OCI-M2 (cell line): ENCODE data around the gene ZNF724.
"Not testable (repeated sequence)": the region's sequence is repeated elsewhere in the genome, so short reads cannot be mapped to it uniquely, and the experiment has no call there.

Source experiments
- DNase-seq: peaks from one replicate; lab custom pipeline; 2025; ENCODE audit not compliant: unreplicated experiment; lab: John Stamatoyannopoulos, UW

ZNF724 gene

GRCh38 chr19:23253256-23253655 is 3.1 kb upstream of the ZNF724 start:
- not testable (repeated sequence) for DNase-seq

- no peak for DNase-seq
Observed at GRCh38 chr19:23241419-23241818, 8.8 kb downstream of the ZNF724 start.

DNA sequence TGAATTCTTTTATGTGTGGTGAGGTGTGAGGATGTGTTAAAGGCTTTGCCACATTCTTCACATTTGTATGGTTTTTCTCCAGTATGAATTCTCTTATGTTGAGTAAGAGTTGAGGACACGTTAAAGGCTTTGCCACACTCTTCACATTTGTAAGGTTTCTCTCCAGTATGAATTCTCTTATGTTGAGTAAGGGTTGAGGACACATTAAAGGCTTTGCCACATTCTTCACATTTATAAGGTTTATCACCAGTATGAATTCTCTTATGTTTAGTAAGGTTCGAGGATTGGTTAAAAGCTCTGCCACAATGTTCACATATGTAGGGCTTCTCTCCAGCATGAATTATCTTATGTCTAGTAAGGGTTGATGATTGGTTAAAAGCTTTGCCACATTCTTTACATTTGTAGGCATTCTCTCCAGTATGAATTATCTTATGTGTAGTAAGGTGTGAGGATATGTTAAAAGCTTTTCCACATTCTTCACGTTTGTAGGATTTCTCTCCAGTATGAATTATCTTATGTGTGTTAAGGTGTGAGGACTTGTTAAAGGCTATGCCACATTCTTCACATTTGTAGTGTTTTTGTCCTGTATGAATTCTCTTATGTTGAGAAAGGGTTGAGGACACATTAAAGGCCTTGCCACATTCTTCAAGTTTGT is 27.1 kb downstream of the ZNF724 start:
- no peak for DNase-seq

DNA sequence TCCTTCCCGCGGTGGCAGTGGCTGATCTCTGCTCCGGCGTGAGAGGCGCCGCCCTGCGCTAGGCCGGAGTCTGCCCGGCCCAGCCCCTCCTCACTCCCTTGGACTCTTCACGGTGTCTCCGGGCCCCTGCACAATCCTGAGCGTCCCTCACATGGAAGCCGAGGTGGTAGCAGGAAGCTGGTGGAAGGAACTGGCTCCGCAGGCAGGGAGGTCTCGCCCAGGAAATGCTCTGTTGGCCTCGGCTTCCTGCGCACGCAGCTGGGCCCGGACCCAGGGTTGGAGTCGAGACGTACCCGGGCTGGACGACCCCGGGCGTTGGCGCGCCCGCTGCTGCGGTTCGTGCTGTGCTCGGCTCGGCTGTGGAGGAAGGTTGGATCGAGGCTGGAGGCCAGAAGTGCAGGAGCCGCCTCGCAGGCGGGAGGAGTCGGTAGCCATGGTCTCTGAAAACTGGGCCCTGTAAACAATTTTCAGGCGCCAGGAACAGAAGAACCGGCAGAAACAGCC is 46.3 kb downstream of the ZNF724 start:
- no peak for DNase-seq

GRCh38 chr19:23190341-23190740 is 59.9 kb downstream of the ZNF724 start:
- no peak for DNase-seq

GRCh38 chr19:23183251-23183650 is 66.9 kb downstream of the ZNF724 start:
- DNase-seq, result no peak
